GM06990 (cell line): Measurements from ENCODE around the gene PTCD2.

Source experiments
- DNase-seq: peaks from one replicate; pipeline ENCODE4 v3.0.0-alpha.2; 2011; ENCODE audit not compliant: insufficient read length; ENCODE audit errors: extremely low read depth
- H3K27me3 ChIP-seq: replicated peaks from 2 replicates; pipeline ENCODE4 v1.6.0; 2011; ENCODE audit warnings: low read length; ENCODE audit not compliant: control insufficient read depth, insufficient read depth
- H3K36me3 ChIP-seq: 2 replicates; pipeline ENCODE4 v1.5.1; 2011; ENCODE audit warnings: low read length; ENCODE audit not compliant: control insufficient read depth, insufficient read depth
- H3K4me3 ChIP-seq: replicated peaks from 2 replicates; pipeline ENCODE4 v1.5.1; 2011; ENCODE audit warnings: low read depth, mild to moderate bottlenecking, control low read depth, low read length
- TF ChIP-seq, protein P1 (sequence below): IDR thresholded peaks from 2 replicates; pipeline ENCODE4 v1.5.1; 2011; ENCODE audit warnings: low read length, control low read depth, mild to moderate bottlenecking, inconsistent platforms; ENCODE audit not compliant: insufficient read depth, poor library complexity, severe bottlenecking

Gene PTCD2

DNA sequence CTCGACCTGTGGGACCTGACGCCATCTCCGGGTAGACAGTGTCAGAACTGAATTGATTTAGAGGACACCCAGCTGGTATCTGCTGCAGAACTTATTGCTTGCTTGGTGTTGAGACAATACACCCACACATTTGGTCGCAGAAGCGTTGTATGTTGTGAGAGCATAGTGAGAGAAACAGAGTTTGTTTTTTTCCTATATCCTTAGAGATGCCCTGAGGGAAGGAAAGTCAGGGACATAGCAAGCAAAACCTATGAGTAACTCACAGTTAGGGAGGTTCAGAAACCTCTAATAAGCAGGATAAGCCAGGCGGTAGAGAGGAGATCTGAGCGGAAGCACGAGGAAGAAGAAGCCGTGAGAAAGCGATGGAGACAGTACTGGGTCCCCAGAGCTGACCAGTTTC lies 59.8 kb downstream of the PTCD2 start:
- DNase-seq = no peak
- H3K36me3 ChIP-seq = no peaks in the 10 kb centered on the region
- TF ChIP-seq, protein P1, sequence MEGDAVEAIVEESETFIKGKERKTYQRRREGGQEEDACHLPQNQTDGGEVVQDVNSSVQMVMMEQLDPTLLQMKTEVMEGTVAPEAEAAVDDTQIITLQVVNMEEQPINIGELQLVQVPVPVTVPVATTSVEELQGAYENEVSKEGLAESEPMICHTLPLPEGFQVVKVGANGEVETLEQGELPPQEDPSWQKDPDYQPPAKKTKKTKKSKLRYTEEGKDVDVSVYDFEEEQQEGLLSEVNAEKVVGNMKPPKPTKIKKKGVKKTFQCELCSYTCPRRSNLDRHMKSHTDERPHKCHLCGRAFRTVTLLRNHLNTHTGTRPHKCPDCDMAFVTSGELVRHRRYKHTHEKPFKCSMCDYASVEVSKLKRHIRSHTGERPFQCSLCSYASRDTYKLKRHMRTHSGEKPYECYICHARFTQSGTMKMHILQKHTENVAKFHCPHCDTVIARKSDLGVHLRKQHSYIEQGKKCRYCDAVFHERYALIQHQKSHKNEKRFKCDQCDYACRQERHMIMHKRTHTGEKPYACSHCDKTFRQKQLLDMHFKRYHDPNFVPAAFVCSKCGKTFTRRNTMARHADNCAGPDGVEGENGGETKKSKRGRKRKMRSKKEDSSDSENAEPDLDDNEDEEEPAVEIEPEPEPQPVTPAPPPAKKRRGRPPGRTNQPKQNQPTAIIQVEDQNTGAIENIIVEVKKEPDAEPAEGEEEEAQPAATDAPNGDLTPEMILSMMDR = no peak
- H3K27me3 ChIP-seq = no peaks in the 10 kb centered on the region
- no peak overlapping the region for H3K4me3 ChIP-seq

DNA sequence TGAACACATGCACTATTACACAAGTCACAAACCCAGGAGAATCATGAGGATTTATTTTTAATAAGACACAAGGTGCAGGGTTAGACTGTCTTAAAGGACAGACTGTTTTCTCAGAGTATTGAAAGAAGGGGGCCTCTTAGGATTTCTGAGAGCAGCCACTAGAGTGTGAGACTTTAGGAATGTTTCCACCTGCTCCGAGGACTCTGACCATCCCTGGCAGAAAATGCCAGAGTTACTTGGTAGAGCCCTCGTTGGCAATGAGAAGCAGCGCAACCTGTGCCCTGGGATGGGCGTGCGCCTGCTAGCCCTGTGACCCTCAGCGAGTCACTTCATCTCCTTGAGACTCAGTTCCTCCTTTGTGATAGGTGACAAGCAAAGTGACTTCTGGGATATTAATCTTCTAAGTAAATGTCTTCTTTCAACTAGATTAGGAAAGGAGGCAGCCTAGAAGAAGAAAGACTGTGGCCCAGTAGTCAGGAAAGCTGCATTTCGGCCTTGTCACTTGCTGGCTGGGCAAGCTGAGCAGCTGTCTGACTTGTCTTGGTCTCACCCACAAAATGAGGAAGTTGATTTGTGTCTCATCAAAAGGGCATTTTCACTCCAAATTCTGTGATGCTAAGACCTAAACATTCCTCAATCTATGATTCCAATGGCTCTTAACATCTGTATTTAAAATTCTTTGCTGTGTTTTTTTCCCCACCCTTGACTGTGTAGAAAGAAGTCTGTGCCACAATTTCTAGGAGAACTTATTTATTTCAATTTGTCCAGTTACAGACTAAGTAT lies 60.5 kb downstream of the PTCD2 start:
- Histone ChIP-seq H3K36me3 (no peaks in the 10 kb centered on the region), H3K4me3 (no peak overlapping the region), H3K27me3 (no peaks in the 10 kb centered on the region)
- peak; percentile 29 for DNase-seq
- TF ChIP-seq, protein P1 = no peak

DNA sequence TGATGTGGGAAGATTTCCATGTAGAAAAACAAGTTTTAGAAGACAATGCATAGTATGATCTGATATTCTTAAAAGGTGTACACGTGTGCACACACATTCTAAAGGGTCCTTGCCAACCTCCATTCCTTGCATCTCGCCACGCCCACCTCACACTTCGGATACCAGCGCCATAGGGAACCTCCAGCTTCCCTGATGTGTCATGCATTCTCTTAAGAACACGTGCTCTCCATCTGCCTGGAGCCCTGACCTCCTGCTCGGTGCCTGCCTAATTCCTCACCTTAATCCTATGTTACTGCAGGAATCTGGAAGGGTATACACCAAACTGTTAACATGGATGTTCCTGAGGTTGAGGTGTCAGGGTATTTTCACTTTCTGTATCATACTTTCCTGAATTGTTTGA lies 63.1 kb downstream of the PTCD2 start:
- DNase-seq = no peak
- Histone ChIP-seq H3K27me3 (no peaks in the 10 kb centered on the region), H3K4me3 (no peak overlapping the region), H3K36me3 (no peaks in the 10 kb centered on the region)
- TF ChIP-seq, protein P1 = no peak

DNA sequence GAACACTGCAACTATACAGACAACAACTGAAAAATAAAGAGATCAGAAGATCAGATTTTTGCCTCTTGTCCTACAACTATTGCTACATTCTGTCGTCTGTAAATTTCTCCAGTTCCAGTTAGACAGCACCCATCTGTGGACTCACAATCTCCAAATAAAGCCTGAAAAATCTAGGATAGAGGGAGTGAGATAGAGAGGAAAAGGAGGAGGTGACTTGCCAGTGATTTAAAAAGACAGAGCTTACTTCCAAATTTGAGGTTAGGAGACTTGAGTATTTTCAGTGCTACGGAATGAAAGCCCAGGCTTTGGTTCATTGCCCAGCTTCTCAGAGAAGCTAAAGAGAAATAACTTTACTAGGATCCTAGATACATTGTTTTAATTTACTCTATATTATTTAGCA lies 63.6 kb downstream of the PTCD2 start:
- no peaks in the 10 kb centered on the region for H3K36me3 ChIP-seq
- H3K4me3 ChIP-seq = no peak overlapping the region
- TF ChIP-seq, protein P1 = no peak
- H3K27me3 ChIP-seq = no peaks in the 10 kb centered on the region
- DNase-seq = no peak

DNA sequence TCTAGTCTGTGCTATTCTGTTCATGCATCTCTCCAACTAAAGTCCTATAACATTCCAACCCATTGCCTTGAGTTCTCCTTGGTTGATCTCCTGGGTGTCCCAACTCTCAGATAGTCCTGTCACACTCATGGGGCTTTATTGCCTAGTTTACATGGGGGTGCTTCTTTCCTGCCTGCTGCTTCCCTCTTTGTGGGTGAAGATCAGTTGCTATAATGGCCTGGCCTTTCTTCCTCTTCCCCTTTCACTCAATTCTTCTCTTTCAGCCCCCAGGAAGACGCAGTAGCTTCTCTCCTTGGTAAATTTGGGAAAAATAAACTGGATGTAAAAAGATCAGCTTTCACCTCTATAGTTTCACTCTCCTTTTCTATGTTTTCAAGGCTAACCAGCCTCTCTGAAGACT lies 66.5 kb downstream of the PTCD2 start:
- H3K36me3 ChIP-seq = no peaks in the 10 kb centered on the region
- no peak for DNase-seq
- H3K27me3 ChIP-seq = no peaks in the 10 kb centered on the region
- H3K4me3 ChIP-seq = no peak overlapping the region
- TF ChIP-seq, protein P1 = no peak
